ENCODE measurements around the gene DPY19L2.
"Not testable (repeated sequence)": the region's sequence is repeated elsewhere in the genome, so short reads cannot be mapped to it uniquely, and the experiment has no call there.

DPY19L2 gene

DNA sequence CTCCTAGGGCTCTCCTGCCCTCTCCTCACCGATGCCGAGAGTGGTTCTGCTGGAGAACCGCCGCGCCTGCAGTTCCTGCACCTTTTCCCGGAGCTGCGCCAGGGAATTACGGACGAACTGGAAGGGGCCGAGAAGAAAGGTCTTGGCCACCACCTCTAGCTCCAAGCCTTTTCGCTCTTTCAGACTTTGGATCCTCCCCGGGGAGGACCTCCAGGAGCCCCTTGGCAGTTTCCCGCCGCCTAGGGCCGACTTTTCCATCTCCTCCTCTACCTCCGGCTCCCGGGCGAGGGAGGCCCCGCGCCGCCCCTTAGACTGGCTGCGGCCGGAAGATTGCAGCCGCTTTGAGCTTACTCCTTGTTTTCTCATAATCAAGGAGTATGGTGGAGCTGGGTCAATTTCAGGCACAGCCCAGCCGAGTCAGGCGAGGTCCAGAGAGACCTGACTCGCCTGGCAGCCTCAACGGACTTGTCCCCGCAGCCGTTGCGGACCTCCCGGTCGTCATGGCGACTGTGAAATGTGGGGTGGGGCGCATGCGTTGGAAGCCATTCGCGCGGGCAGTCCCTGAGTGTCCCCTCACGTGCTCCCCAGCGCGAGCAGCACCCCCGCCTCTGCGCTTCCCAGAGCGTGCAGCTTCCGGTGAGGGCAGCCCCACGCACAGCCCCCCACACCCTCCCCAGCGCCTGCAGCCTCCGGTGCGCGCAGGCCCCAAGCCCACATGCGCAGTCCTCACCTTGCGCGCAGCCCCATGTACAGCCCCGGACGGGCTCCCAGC is at the start of gene DPY19L2:
Gene DPY19L2, minus strand, starts transcription at position 466 of the 772 bp plus-strand sequence. Its CDS starts 100 bp downstream, at position 366.
- DNase-seq = peak; percentile 31

DNA sequence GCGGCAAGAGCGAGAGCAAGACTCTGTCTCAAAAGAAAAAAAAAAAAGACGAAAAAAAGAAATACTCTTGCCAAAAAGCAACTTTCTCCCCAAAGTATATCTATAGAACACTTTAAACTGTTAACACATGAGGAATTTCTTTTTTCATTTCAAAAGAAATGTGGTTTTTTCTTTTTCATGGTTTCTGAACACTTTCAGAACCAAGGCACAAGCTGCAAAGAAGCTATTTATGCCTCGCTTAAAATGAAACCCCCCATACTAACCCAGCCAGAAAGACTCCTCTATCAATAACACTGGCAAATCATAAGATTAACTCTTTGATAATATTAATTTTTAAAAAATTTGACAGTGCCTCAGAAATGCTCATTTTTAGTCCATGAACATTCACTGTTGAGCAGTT is 48.6 kb upstream of the DPY19L2 start:
- not testable (repeated sequence) for DNase-seq

DNA sequence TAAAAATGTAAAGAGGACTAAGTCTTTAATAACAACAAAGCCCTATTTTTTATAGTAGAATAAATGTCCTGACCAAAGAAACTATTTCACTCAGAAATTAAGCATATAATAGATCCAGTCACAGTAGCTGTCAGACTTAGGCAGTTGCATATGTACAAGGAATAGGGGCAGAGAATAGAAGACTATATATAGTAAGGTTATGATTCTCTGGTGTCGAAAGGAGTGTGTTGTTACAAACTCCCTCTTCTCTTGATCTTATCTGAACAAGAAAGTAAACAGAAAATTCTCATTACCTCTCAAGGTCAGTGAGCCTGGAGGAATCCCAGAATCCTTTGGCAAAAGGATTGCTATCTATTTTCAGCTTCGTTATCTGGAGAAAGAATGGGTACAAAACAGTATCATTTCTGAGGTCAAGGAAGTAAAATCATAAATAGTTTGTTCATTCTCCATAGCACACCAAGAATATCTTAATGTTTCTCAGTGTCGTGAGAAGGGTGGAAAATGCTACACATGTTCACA is 46.9 kb upstream of the DPY19L2 start:
- DNase-seq = not testable (repeated sequence)

DNA sequence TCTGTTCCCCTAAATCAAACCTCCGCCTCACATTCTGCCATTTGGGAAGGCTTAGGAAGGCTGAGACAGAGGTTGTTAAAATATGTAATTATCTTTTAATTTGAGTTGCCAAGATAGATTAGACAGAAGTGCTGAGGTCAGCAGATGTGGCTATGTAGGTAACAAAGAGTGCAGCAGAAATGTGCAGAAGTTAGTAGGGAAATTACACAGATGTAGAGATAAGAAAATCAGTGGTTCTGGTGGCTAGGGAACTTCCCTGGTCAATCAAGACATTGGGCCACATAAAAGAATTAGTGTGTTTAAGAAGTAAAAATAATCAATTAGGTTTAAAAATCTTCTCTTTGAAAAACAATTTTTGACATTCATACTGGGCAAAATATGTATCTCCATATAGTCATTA is 46.1 kb upstream of the DPY19L2 start:
- not testable (repeated sequence) for DNase-seq

DNA sequence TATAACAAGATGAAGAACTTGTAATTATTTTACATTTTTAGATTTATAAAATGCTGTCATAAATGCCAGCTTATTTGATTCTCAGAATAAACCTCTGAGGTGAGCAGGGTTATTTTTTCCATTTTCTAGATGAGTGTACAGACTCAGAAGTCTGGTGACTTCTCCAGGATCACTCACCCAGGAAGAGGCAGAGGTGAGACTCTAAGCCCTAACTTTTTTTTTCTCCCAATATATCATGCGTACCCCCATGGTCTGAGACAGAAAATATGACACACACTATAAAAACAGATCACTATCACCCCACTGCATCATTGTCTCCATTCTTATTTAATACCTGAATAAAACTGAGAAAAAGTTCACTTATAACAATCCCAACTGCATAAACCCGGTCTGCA is 45.4 kb upstream of the DPY19L2 start:
- not testable (repeated sequence) for DNase-seq

DNA sequence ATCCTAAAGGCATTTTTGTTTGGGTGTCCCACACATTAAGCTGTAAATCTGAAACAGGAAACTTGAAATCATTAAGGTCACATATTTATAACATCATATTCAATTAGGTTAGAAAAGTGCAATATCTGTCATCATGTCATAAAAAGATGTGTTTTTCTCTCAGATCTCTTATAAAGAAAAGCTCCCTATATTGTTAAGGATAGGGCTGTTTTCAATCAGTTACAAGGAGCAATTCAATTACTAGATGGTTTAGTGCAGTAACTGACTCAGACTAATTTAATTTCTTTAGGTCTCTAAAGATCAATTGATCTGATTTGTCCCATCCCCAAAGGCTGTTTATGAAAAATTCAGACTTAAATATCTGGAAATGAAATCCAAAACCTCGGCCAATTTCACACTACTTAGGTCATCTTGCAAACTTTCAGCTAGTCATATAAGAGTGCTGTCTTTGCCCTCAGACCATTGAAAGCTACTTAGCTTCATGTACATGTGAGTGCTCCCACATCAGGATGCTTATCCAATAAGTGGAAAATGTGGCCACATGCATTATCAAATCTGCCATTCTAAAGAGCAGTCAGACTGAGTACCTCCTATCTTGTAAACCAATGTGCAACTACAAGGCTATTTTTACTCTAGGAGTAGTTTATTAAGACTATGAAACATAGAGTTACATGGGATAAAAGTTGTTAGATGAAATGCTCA is 44.8 kb upstream of the DPY19L2 start:
- not testable (repeated sequence) for DNase-seq

DNA sequence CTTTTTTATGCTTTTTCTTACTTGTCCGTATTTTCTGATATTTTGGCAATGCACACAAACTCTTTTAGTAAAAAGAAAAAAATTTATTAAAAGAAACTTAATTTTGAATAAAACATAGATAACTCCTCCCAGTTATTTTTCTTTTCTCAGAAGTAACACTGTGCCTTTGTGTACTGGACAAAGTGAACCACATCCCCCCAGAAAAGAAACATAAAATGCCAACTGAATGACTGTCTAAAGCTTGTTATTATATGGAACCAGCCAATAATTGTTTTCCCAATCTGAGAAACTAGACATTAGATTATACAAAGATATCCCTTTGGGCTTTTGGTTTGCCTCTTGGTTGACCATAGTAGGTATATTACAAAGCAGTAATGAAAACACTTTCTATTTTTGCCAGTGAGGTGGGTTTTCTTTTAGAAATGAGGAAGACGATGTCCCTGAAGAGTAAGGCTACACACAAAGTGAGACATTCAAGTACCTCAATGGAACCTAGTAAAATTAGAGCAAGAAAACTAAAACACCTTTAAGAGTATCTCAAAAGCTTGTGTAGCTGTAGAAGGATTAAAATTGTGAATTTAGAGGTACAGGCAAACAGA is 44.2 kb upstream of the DPY19L2 start:
- not testable (repeated sequence) for DNase-seq

DNA sequence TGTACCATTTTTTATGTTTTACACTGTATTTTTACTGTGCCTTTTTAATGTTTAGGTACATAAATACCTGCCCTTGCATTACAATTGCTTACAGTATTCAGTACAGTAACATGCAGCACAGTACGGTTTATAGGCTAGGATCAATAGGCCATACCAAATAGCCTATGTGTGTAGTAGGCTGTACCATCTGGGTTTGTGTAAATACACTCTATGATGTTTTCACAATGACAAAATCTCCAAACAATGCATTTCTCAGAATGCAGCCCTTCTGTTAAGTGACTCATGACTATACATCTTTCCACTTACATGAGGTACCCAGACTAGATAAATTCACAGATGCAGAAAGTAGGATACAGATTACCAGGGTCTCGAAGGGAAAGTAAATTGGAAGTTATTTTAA is 43.0 kb upstream of the DPY19L2 start:
- DNase-seq = not testable (repeated sequence)

DNA sequence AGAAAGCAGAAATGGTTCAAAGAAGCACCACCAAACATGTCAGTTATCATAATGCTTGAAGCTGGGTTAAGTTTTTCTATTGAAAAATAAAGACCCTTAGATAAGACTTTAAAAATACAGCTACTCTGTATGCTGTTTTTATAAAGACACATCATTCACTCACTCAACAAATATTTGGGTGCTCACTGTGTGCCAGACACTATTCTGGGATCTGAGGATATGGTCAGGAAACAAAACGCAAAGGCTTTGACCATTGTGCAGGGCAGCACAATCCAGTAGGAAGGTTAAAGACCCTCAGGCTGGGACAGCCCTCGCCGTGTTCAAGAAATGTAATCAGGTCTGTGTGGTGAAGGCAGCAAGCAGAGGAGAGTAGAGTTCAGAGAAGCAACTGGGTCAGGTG is 38.0 kb upstream of the DPY19L2 start:
- no peak for DNase-seq

DNA sequence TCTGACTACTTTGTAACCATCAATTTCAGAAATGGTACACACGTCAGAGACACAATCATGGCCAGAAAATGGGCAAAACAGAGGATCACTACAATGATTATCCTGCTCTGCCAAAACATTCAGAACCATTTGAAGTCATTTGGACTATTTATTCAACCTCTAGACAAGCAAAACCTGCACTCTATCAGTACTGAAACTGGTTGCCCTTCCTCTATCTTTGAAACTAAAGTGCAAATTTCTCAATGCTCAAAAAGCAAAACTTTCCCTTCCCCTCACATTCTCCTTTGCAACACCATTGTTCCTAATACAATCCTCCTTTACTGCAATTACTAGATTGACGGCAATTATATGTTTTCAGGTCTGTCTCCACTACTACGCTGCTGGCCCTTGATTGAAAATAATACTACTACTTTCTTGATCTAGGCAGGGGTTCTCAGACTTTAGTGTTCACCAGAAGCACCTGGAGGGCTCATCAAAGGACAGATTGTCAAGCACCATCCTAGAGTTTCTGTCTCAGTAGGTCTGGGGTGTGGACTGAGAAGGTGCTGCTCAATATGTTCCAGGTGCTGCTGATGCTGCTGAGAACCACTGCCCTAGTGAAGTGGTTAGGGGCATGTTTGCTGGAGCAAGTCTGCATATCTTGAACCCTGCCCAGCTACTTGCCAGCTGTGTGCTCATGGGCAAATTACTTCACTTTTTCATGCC is 31.5 kb upstream of the DPY19L2 start:
- DNase-seq = not testable (repeated sequence)

DNA sequence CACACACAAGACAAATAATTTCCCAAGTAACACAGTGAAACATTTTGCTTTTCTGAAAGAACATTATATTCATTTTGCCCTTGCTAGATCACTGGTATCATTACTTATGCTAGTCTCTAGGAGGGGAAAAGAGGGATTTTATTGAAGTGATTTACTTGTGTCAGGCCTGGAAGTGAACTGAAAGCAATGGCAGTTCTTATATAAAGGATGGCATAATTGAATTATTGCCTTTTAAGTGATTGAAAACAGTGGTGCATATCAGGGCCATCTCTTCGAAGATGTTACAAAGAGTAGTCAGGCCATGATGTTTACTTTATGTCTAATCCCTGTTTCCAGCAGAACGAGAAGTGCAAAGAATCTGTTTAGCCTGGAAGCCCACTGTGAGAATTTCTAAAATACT is 30.7 kb upstream of the DPY19L2 start:
- DNase-seq = not testable (repeated sequence)

DNA sequence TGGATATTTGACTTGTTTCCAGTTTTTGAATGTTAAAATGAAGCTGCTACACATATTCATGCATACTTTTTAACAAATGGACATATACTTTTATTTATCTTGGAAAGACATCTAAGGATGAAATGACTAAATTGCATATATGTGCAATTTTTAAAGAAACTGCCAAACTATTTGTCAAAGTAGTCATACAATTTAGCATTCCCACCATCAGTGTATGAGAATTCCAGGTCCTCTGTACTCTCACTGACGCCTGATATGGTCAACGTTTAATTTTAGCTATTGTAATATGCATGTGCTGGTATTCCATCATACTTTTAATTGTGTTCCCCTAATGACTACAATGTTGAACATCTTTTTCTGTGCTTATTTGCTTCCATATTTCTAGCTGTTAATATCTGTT is 22.5 kb upstream of the DPY19L2 start:
- not testable (repeated sequence) for DNase-seq

DNA sequence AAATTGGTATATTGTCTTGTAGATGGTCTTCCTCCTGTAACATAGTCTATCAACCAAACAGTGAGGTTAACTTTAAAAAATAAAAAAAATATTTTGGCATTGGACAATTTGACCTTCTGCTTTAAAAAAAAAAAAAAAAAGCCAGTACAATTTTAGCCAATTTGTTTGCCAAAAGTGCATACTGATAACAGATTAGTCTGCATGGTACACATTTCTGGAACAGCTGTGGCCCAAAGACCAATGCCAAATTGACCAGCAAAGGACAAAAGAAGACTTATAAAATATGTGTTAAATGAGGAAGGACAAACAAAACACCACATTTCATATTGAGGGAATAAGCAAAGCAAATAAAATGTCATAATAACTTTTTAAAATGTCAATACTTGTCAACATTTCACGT is 20.8 kb upstream of the DPY19L2 start:
- not testable (repeated sequence) for DNase-seq

DNA sequence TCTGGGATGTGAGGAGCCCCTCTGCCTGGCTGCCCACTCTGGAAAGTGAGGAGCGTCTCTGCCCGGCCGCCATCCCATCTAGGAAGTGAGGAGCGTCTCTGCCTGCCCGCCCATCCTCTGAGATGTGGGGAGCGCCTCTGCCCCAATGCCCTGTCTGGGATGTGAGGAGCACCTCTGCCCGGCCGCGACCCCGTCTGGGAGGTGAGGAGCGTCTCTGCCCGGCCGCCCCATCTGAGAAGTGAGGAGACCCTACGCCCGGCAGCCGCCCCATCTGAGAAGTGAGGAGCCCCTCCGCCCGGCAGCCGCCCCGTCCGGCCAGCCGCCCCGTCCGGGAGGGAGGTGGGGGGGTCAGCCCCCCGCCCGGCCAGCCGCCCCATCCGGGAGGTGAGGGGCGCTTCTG is 18.3 kb upstream of the DPY19L2 start:
- DNase-seq = not testable (repeated sequence)

DNA sequence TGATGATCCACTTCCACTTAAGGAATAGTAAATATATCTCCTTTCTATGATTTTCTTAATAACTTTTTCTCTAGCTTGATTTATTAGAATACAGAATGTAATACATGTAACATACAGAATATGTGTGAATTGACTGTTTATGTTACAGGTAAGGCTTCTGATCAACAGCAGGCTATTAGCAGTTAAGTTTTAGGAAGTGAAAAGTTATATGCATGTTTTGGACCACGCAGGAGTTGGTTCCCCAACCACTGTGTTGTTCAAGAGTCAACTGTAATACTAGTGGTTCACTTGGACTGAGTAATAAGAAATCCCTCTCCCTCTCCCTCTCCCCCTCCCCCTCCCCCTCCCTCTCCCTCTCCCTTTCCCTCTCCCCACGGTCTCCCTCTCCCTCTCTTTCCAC is 17.5 kb upstream of the DPY19L2 start:
- DNase-seq = not testable (repeated sequence)

DNA sequence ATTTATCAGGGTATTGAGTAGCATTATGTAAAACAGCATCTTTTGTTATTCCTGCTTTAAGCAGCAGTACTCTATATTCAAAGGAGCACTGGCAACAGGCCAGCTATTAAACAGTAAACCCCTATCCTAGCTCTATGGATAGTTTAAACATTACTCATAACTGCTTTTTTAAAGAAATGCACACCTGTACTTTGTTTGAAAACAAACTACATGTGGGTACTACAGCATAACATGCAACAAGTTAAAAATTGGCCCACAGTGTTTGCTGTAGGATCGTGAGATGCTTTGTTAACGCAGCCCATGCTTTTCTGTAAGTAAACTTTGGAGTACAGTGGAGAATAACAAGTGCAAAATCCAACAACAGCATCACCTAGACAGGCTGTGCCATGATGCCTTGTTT is 14.3 kb upstream of the DPY19L2 start:
- DNase-seq = not testable (repeated sequence)

DNA sequence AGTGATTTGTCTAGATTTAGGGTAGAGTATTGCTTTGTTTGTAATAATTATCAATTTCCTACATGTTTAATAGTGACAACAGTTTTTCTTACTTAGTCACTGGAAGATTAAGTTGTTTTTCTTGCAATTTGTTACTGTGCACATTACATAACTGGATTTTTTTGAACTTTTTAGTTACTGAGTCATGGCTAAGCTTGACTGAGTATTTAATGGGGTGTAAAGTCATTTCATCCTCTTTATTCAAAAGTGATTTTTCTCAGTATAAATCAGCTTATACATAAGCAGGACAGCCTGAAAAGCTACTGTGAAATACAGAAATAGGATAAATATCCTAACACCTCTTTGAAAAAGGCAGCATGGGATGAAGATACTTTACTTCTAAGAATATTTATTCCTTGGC is 12.5 kb upstream of the DPY19L2 start:
- not testable (repeated sequence) for DNase-seq

DNA sequence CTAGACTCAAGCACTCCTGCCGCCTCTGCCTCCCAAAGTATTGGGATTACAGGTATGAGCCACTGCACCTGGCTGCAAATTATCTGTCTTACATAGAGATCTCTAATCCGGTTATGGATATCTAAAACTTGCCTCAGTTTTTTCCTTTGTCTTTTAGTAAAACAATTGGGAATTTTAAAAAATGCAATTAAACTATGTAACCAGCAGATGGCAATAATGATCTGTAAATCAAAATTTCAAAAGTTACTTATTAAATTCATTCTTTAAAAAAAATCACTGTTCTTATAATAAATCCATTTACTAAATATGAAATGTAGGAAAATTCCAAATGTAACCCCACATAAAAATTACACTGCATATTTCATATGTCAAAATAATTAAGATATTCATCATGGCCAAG is 4.3 kb upstream of the DPY19L2 start:
- DNase-seq = not testable (repeated sequence)

DNA sequence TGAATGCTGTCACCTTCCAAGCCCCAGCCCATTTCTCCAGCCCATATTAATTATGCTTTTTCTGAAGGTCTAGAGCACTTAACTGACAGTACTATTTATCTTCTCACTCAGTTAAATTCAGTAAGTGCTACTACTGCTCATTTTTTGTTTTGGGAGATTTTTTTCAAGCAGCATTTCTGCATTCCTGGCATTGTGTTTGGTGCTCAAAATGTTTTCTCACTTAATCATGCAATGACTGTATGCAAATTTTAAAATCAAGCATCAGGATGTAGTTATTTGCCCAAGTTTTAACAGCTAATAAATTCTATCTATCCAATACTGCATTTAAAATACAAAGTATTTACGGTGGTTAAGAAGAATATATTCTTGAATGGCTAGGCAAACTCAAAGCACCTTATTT is 1.6 kb upstream of the DPY19L2 start:
- DNase-seq = not testable (repeated sequence)

DNA sequence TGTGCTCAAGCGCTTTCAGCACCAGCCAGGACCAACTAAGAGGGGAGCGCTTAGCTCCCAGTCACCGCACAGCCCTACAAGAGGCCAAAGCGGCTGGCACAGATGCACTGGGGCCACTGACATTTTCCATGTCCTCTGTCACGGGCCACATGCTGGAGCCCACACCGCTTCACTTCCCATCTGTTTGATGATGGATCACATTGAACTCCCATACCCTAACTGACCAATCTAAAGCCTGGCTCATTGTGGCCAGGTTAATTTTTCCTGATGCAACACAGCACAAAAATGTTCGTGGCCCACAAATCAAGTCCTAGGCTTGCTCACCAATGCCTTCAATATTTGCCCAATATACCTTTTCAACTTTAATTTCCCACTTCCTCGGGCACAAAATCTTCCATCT is 1.1 kb upstream of the DPY19L2 start:
- DNase-seq = not testable (repeated sequence)

DNA sequence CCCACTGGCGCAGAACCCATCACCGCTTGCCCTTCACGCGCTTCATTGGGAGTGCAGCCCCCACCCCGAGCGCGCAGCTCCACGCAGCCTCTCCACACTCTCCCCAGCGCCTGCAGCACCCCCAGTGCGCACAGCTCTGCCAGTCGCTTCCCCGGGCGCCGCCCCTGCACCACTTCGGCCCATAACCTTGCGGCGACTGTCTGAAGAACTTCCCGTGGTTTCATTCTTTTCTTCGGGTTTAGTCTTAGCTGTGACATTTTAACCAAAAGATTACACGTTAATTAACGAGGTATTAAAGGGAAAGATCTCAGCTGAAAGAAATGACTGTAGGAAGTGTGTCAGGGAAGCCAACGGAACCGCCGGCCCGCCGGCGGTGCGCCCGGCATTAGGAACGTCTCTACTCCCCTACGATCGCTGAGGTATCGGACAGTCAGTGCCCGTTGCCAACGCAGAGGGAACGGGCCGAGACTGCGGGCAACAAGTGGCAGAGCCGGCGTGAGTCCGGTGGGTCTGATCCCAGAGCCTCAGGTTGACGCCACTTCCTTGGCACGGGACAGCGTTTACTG is 590 bp upstream of the DPY19L2 start:
- not testable (repeated sequence) for DNase-seq

DNA sequence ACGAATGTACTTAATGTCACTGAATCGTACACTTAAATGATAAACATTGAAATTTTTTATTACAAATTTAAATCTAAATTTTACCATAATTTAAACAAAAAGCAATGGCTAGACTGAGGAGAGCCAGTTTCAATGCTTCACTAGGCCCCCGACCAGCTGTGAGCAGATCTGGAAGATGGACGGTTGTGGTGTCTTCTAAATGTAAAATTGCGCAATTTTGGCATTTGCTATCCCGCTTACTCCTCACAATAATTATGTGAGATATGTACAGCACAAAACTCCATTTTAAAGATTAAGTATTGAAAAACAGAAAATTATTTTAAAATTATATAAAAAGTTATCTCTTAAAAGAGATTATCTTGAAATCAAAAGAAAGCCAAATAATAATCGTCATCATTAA is 5.3 kb downstream of the DPY19L2 start:
- not testable (repeated sequence) for DNase-seq

DNA sequence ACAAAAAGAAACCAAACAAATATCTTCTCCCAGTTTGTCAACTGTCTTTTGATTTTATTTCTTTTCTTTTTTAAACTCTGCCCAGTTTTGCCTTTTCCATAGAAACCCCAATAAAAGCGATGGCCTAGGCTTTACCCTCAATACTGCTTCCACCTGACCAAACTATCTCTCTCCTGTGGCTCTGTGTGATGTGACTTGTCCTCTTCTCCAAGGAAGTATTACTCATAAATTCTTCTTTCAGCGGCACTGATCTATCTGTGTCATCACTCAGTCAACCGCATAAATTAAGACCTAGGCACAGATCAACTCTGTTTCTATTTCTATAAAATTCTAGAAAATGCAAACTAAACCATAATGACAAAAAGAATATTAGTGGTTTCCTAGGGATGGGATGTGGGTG is 9.8 kb downstream of the DPY19L2 start:
- not testable (repeated sequence) for DNase-seq

All from activated T-cell treated with anti-CD3 and anti-CD28 coated beads, Interleukin-2, amount 50 U/mL, for 1 hour (primary cell).